HepG2 (cell line): ENCODE measurements around the gene TEFM. TPM values are rescaled to one million over a fixed set of nuclear protein-coding genes. Genes with fewer than 3 reads are reported as not detected.
A peak's percentile ranks its signal among the peaks of the same experiment; 100 is the strongest.

Experiments
- E2F1 ChIP-seq: sonication (generic); formaldehyde crosslinking; IDR thresholded peaks from 2 replicates; pipeline ENCODE4 v1.5.0; 2020; ENCODE audit warnings: missing genetic modification reagents
- FIP1L1 ChIP-seq: fragments of 200-400 bp; formaldehyde crosslinking; IDR thresholded peaks from 2 replicates; pipeline ENCODE4 v1.6.1; 2018; ENCODE audit warnings: low read depth, mild to moderate bottlenecking, low read length, moderate library complexity, borderline replicate concordance; ENCODE audit not compliant: insufficient read depth
- NPAS2 ChIP-seq: sonication (generic); formaldehyde crosslinking; IDR thresholded peaks from 2 replicates; pipeline ENCODE4 v1.8.0; 2022; ENCODE audit warnings: mild to moderate bottlenecking, missing genetic modification reagents, borderline replicate concordance
- PHF21A ChIP-seq: sonication (generic); formaldehyde crosslinking; IDR thresholded peaks from 2 replicates; pipeline ENCODE4 v1.5.0; 2020; ENCODE audit warnings: mild to moderate bottlenecking, missing genetic modification reagents
- RNF219 ChIP-seq: sonication (generic); formaldehyde crosslinking; IDR thresholded peaks from 2 replicates; pipeline ENCODE4 v1.5.0; 2020; ENCODE audit warnings: mild to moderate bottlenecking, missing genetic modification reagents
- TOE1 ChIP-seq: sonication (generic); formaldehyde crosslinking; IDR thresholded peaks from 2 replicates; pipeline ENCODE4 v1.4.0; 2020; ENCODE audit warnings: mild to moderate bottlenecking, missing genetic modification reagents
- ZBTB37 ChIP-seq: sonication (generic); formaldehyde crosslinking; IDR thresholded peaks from 2 replicates; pipeline ENCODE4 v1.4.0; 2020; ENCODE audit warnings: mild to moderate bottlenecking, missing genetic modification reagents
- ZIK1 ChIP-seq: sonication (generic); formaldehyde crosslinking; IDR thresholded peaks from 2 replicates; pipeline ENCODE4 v1.5.0; 2020; ENCODE audit warnings: mild to moderate bottlenecking, low read depth, missing genetic modification reagents, borderline replicate concordance
- ZNF180 ChIP-seq: sonication (generic); formaldehyde crosslinking; IDR thresholded peaks from 2 replicates; pipeline ENCODE4 v1.4.0; 2020; ENCODE audit warnings: low read depth, missing genetic modification reagents, borderline replicate concordance
- ZNF407 ChIP-seq: sonication (generic); formaldehyde crosslinking; IDR thresholded peaks from one replicate; pipeline ENCODE4 v1.5.1; 2020; ENCODE audit warnings: mild to moderate bottlenecking, missing genetic modification reagents; ENCODE audit errors: not compliant biosample characterization
- ZNF784 ChIP-seq: sonication (generic); formaldehyde crosslinking; IDR thresholded peaks from 2 replicates; pipeline ENCODE4 v1.5.1; 2020; ENCODE audit warnings: missing genetic modification reagents, mild to moderate bottlenecking, borderline replicate concordance
- ZNF788 ChIP-seq: sonication (generic); formaldehyde crosslinking; IDR thresholded peaks from 2 replicates; pipeline ENCODE4 v1.5.0; 2020; ENCODE audit warnings: mild to moderate bottlenecking, missing genetic modification reagents, borderline replicate concordance
- ZNF850 ChIP-seq: sonication (generic); formaldehyde crosslinking; conservative IDR thresholded peaks from 2 replicates; pipeline ENCODE4 v1.9.0; 2021; ENCODE audit warnings: mild to moderate bottlenecking, missing genetic modification reagents
- polyA plus RNA-seq, 8 experiments: library from polyadenylated mRNA; depleted of rRNA in 3 of 8; stranded (reverse) in 7 of 8; unstranded in 1 of 8; fragments of >200 nt; fragmentation: Illumina TruSeq in 4 of 8; extraction: Trizol in 4 of 8; gene quantifications; 2 replicates each; pipeline versions ENCODE4 v1.2.1 to v1.2.3, GENCODE V29; 2011 to 2016; ENCODE audit warnings: low read depth in 4 of 8, missing spikeins in 1 of 8, mixed read lengths in 1 of 8; ENCODE audit not compliant: insufficient read depth in 1 of 8
- total RNA-seq, 5 experiments: library from RNA; depleted of rRNA; stranded (reverse); fragments of >200 nt; fragmentation: Illumina TruSeq; extraction: Trizol; gene quantifications; 2 replicates each; pipeline ENCODE4 v1.2.3, GENCODE V29; 2016; ENCODE audit warnings: low read depth in 1 of 5

Gene TEFM
- total and polyA plus RNA-seq, 2 of the 13 experiments (the other 11 are each of a cell fraction or from before 2014, with no cell fraction given) = 7.0 to 20.0 TPM

GRCh38 chr17:30906101-30906911, at the start of gene TEFM (continued):
- TF ChIP-seq E2F1 (CRISPR knock-in tag) (0 out of 2 replicates have a peak, but pooled peaks have one; percentile 34), ZNF180 (CRISPR knock-in tag) (peak; percentile 80; the same call in 1 of the 2 replicates), NPAS2 (CRISPR knock-in tag) (no peak), ZBTB37 (CRISPR knock-in tag) (no peak), ZNF850 (no peak), FIP1L1 (no peak), ZNF788 (CRISPR knock-in tag) (peak; percentile 95), ZIK1 (CRISPR knock-in tag) (no peak), RNF219 (peak; percentile 91; the same call in 1 of the 2 replicates), TOE1 (peak; percentile 74; the same call in 1 of the 2 replicates), ZNF407 (CRISPR knock-in tag) (no peak), PHF21A (CRISPR knock-in tag) (peak; percentile 75; the same call in 1 of the 2 replicates), ZNF784 (CRISPR knock-in tag) (peak; percentile 93)
